ENCODE data around the gene MAP4K4. TPM values are rescaled to one million over a fixed set of nuclear protein-coding genes. Genes with fewer than 3 reads are reported as not detected.

Gene MAP4K4
- total RNA-seq, 1 donor from 2014 or later = 54.5 TPM

GRCh38 chr2:101843048-101843447 lies 145.5 kb downstream of the MAP4K4 start:
- no peaks in the 10 kb centered on the region for H3K27me3 Mint-ChIP-seq (ENCODE audit: insufficient read depth)
- H3K9me3 Mint-ChIP-seq = no peaks in the 10 kb centered on the region
- H3K4me3 Mint-ChIP-seq = no peak overlapping the region
- intact Hi-C loops (cut with micrococcal nuclease) = no loop called here
- no peak for DNase-seq (ENCODE audit: low spot score)
- H3K4me1 Mint-ChIP-seq (ENCODE audit: low read depth) = peaks cover 17% of the 10 kb centered on the region
- peak overlapping the region; percentile 1 for H3K27ac Mint-ChIP-seq
- H3K36me3 Mint-ChIP-seq (ENCODE audit: low read depth) = peaks cover 56% of the 10 kb centered on the region

DNA sequence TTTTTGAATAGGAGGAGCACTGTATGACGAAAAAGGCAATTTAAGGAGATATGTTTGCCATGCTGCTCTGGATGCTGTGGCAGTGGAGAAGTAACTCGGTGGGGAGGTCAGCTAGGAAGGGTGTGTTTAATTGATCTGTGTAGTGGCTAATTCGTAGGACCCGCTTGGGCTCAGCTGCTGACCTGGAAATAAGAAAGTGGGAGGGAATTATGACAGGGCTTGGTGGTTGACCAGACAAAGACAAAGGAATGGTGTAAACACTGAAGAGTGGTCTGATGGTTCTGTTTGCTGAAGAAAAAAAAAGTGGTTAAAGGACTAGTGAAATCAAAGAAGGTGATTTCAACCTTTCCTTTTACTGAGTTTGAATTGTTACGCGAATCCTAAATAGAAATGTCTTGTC lies 146.0 kb downstream of the MAP4K4 start:
- intact Hi-C loops (cut with micrococcal nuclease) = no loop called here
- DNase-seq (ENCODE audit: low spot score) = no peak
- Mint-ChIP-seq H3K36me3 (ENCODE audit: low read depth) (peaks cover 53% of the 10 kb centered on the region), H3K27ac (peak overlapping the region; percentile 1), H3K4me3 (no peak overlapping the region), H3K27me3 (ENCODE audit: insufficient read depth) (no peaks in the 10 kb centered on the region), H3K9me3 (no peaks in the 10 kb centered on the region), H3K4me1 (ENCODE audit: low read depth) (peaks cover 17% of the 10 kb centered on the region)

GRCh38 chr2:101844055-101844635 lies 146.6 kb downstream of the MAP4K4 start:
- Mint-ChIP-seq H3K27me3 (ENCODE audit: insufficient read depth) (no peaks in the 10 kb centered on the region), H3K36me3 (ENCODE audit: low read depth) (peaks cover 52% of the 10 kb centered on the region)

GRCh38 chr2:101846973-101847372 lies 149.5 kb downstream of the MAP4K4 start:
- H3K4me3 Mint-ChIP-seq = no peak overlapping the region
- H3K27me3 Mint-ChIP-seq (ENCODE audit: insufficient read depth) = no peaks in the 10 kb centered on the region
- H3K27ac Mint-ChIP-seq = no peak overlapping the region
- H3K4me1 Mint-ChIP-seq (ENCODE audit: low read depth) = peaks cover 12% of the 10 kb centered on the region
- no peak for DNase-seq (ENCODE audit: low spot score)
- intact Hi-C loops (cut with micrococcal nuclease) = no loop called here
- H3K36me3 Mint-ChIP-seq (ENCODE audit: low read depth) = peaks cover 37% of the 10 kb centered on the region
- no peaks in the 10 kb centered on the region for H3K9me3 Mint-ChIP-seq

More at GRCh38 chr2:101844055-101844635, 146.6 kb downstream of the MAP4K4 start:
- intact Hi-C loops (cut with micrococcal nuclease) = no loop called here
- no peak for DNase-seq (ENCODE audit: low spot score)
- peaks cover 17% of the 10 kb centered on the region for H3K4me1 Mint-ChIP-seq (ENCODE audit: low read depth)
- no peak overlapping the region for H3K27ac Mint-ChIP-seq
- H3K9me3 Mint-ChIP-seq = no peaks in the 10 kb centered on the region
- no peak overlapping the region for H3K4me3 Mint-ChIP-seq

DNA sequence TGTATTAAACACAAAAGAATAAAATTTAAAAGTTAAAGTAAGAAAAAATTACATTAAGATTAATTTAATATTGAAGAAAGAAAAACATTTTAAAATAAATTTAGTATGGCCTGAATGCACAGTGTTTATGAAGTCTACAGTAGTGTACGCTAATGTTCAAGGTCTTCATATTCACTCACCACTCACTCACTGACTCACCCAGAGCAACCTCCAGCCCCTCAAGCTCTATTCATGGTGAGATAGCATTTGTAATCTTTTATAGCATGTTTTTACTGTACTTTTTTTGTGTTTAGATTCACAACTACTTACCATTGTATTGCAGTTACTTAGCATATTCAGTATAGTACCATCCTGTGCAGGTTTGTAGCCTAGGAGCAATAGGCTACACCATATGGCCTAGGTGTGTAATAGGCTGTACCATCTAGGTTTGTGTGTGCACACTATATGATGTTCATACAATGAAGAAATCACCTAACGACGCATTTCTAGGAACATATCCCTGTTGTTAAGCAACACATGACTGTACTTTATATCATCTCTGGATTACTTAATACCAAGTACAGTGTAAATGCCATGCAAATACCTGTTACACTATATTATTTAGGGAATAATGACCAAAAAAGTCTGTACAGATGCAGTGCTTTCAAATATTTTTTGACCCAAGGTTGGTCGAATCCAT lies 150.3 kb downstream of the MAP4K4 start:
- Mint-ChIP-seq H3K4me3 (no peak overlapping the region), H3K9me3 (no peaks in the 10 kb centered on the region), H3K27me3 (ENCODE audit: insufficient read depth) (no peaks in the 10 kb centered on the region), H3K4me1 (ENCODE audit: low read depth) (peaks cover 4% of the 10 kb centered on the region), H3K36me3 (ENCODE audit: low read depth) (peaks cover 36% of the 10 kb centered on the region), H3K27ac (no peak overlapping the region)
- DNase-seq (ENCODE audit: low spot score) = no peak
- intact Hi-C loops (cut with micrococcal nuclease) = no loop called here

DNA sequence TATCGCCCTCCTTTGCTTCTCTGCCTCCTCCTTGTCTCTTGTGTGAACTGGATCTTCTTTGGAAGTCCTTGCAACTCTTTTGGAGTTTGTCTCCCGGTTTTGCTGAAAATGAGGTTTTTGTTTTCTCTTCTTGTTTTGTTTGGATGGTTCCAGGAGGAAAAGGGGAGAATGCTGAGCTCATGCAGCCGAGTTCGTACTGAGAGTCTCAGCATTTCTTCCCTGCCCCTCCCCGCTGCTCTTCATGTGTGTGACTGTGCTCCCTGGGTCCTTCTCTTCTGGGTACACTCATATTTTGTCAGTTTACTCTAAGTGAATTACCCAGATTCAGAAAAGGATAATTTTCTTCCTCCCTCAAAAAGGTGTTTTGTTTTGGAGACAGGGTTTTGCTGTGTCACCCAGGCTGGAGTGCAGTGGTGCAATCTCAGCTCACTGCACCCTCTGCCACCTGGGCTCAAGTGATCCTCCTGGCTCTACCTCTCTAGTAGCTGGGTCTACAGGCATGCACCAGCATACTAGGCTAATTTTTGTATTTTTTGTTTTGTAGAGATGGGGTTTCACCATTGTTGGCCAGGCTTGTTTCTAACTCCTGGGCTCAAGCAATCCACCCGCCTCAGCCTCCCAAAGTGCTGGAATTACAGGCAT lies 151.4 kb downstream of the MAP4K4 start:
- H3K27ac Mint-ChIP-seq = no peak overlapping the region
- H3K9me3 Mint-ChIP-seq = no peaks in the 10 kb centered on the region
- peaks cover 33% of the 10 kb centered on the region for H3K36me3 Mint-ChIP-seq (ENCODE audit: low read depth)
- no peaks in the 10 kb centered on the region for H3K4me1 Mint-ChIP-seq (ENCODE audit: low read depth)
- intact Hi-C loops (cut with micrococcal nuclease) = no loop called here
- no peak overlapping the region for H3K4me3 Mint-ChIP-seq
- no peak for DNase-seq (ENCODE audit: low spot score)
- no peaks in the 10 kb centered on the region for H3K27me3 Mint-ChIP-seq (ENCODE audit: insufficient read depth)

- Mint-ChIP-seq H3K27me3 (ENCODE audit: insufficient read depth) (no peaks in the 10 kb centered on the region), H3K36me3 (ENCODE audit: low read depth) (peaks cover 30% of the 10 kb centered on the region), H3K4me3 (no peak overlapping the region), H3K4me1 (ENCODE audit: low read depth) (no peaks in the 10 kb centered on the region), H3K9me3 (no peaks in the 10 kb centered on the region), H3K27ac (no peak overlapping the region)
- intact Hi-C loops (cut with micrococcal nuclease) = no loop called here
- no peak for DNase-seq (ENCODE audit: low spot score)
Observed at GRCh38 chr2:101850450-101850849, 152.9 kb downstream of the MAP4K4 start.

DNA sequence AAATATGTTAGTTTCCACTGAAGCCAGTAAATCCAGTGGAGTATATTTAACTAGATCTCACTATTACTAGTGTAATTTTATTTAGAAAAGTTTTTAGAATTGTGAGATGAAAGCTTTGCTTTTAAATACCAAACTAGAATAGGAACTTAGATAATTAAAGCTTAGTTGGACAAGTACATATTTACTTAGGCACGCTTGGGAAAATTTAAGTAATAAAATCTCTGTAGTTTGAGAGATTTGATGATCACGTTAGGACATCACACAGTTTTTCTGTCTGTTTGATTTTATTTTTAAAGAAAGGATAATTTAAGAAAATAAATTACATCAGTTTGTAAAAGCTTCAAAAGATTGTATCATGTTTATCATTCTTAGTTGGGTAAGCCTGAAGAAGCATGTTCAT lies 153.5 kb downstream of the MAP4K4 start:
- no peaks in the 10 kb centered on the region for H3K9me3 Mint-ChIP-seq
- H3K4me1 Mint-ChIP-seq (ENCODE audit: low read depth) = no peaks in the 10 kb centered on the region
- no peak overlapping the region for H3K27ac Mint-ChIP-seq
- H3K27me3 Mint-ChIP-seq (ENCODE audit: insufficient read depth) = no peaks in the 10 kb centered on the region
- no peak overlapping the region for H3K4me3 Mint-ChIP-seq
- intact Hi-C loops (cut with micrococcal nuclease) = no loop called here
- H3K36me3 Mint-ChIP-seq (ENCODE audit: low read depth) = peaks cover 35% of the 10 kb centered on the region
- DNase-seq (ENCODE audit: low spot score) = no peak

GRCh38 chr2:101852824-101853223 lies 155.3 kb downstream of the MAP4K4 start:
- intact Hi-C loops (cut with micrococcal nuclease) = no loop called here
- Mint-ChIP-seq H3K27me3 (ENCODE audit: insufficient read depth) (no peaks in the 10 kb centered on the region), H3K9me3 (no peaks in the 10 kb centered on the region), H3K36me3 (ENCODE audit: low read depth) (peaks cover 35% of the 10 kb centered on the region), H3K4me3 (no peak overlapping the region), H3K4me1 (ENCODE audit: low read depth) (peaks cover 7% of the 10 kb centered on the region), H3K27ac (no peak overlapping the region)
- DNase-seq (ENCODE audit: low spot score) = no peak

- H3K4me1 Mint-ChIP-seq (ENCODE audit: low read depth) = peaks cover 18% of the 10 kb centered on the region
- H3K36me3 Mint-ChIP-seq (ENCODE audit: low read depth) = peaks cover 37% of the 10 kb centered on the region
Observed at GRCh38 chr2:101854877-101855276, 157.4 kb downstream of the MAP4K4 start.

DNA sequence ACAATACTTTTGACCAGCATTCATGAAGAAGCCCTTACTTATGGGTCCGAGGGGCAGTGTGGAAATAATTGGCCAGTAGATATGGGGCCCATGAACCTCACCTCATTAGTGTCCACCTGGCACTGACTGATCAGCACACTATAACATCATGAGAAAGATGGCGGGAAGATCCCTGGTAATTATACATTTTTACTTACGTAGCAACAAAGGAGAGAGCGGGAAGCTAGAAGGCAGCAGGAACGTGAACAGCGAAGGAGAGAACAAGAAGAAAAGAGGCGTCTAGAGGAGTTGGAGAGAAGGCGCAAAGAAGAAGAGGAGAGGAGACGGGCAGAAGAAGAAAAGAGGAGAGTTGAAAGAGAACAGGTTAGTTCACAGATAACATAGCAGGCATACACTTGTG lies 158.3 kb downstream of the MAP4K4 start:
- no peak for DNase-seq (ENCODE audit: low spot score)
- Mint-ChIP-seq H3K4me3 (no peak overlapping the region), H3K27ac (no peak overlapping the region), H3K9me3 (no peaks in the 10 kb centered on the region), H3K36me3 (ENCODE audit: low read depth) (peaks cover 44% of the 10 kb centered on the region), H3K4me1 (ENCODE audit: low read depth) (peaks cover 20% of the 10 kb centered on the region), H3K27me3 (ENCODE audit: insufficient read depth) (no peaks in the 10 kb centered on the region)
- intact Hi-C loops (cut with micrococcal nuclease) = no loop called here

More at GRCh38 chr2:101854877-101855276, 157.4 kb downstream of the MAP4K4 start:
- Mint-ChIP-seq H3K4me3 (no peak overlapping the region), H3K27ac (no peak overlapping the region), H3K27me3 (ENCODE audit: insufficient read depth) (no peaks in the 10 kb centered on the region), H3K9me3 (no peaks in the 10 kb centered on the region)
- no peak for DNase-seq (ENCODE audit: low spot score)
- intact Hi-C loops (cut with micrococcal nuclease) = no loop called here

- intact Hi-C loops (cut with micrococcal nuclease) = no loop called here
- Mint-ChIP-seq H3K27me3 (ENCODE audit: insufficient read depth) (no peaks in the 10 kb centered on the region), H3K4me3 (no peak overlapping the region), H3K4me1 (ENCODE audit: low read depth) (peaks cover 28% of the 10 kb centered on the region), H3K9me3 (no peaks in the 10 kb centered on the region), H3K27ac (peak overlapping the region; percentile 67), H3K36me3 (ENCODE audit: low read depth) (peaks cover 43% of the 10 kb centered on the region)
- no peak for DNase-seq (ENCODE audit: low spot score)
Observed at GRCh38 chr2:101858246-101858645, 160.7 kb downstream of the MAP4K4 start.

GRCh38 chr2:101858910-101859309 lies 161.4 kb downstream of the MAP4K4 start:
- Mint-ChIP-seq H3K36me3 (ENCODE audit: low read depth) (peaks cover 40% of the 10 kb centered on the region), H3K27me3 (ENCODE audit: insufficient read depth) (no peaks in the 10 kb centered on the region), H3K4me1 (ENCODE audit: low read depth) (peaks cover 28% of the 10 kb centered on the region), H3K4me3 (no peak overlapping the region), H3K27ac (no peak overlapping the region), H3K9me3 (no peaks in the 10 kb centered on the region)
- no peak for DNase-seq (ENCODE audit: low spot score)
- intact Hi-C loops (cut with micrococcal nuclease) = no loop called here
